Superior temporal gyrus (tissue), 1 donor: ENCODE results near the gene PVALB.
"Not testable (repeated sequence)": the region's sequence is repeated elsewhere in the genome, so short reads cannot be mapped to it uniquely, and the experiment has no call there.

ENCODE experiments used
- DNase-seq: peaks from one replicate; pipeline ENCODE4 v3.0.0-alpha.2; 2016; ENCODE audit errors: extremely low spot score

Gene PVALB

GRCh38 chr22:36757668-36758211 is 59.1 kb downstream of the PVALB start:
- peak; percentile 76 for DNase-seq

GRCh38 chr22:36756746-36757655 is 59.8 kb downstream of the PVALB start:
- no peak for DNase-seq

- no peak for DNase-seq
These were observed 60.8 kb downstream of the PVALB start for GRCh38 chr22:36756031-36756430.

- no peak for DNase-seq
These were observed 61.5 kb downstream of the PVALB start for GRCh38 chr22:36755316-36755715.

DNA sequence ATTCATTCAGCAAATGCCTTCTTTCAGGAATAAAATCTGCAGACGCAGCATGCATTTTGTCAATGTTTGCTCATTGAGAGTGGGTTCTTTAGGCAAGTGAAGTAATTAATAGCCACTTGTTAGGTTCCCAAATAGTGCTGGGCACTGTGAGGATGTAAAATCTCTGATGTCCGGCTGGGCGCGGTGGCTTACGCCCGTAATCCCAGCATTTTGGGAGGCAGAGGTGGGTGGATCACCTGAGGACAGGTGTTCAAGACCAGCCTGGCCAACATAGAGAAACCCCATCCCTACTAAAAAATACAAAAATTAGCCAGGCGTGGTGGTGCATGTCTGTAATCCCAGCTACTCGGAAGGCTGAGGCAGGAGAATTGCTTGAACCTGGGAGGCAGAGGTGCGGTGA is 62.0 kb downstream of the PVALB start:
- DNase-seq: not testable (repeated sequence)

- DNase-seq: no peak
These were observed 62.9 kb downstream of the PVALB start for GRCh38 chr22:36753916-36754315.

GRCh38 chr22:36753120-36753802 is 63.6 kb downstream of the PVALB start:
- DNase-seq: no peak
